Pancreas (tissue), 10 donors: Measurements from ENCODE around the gene ARFGAP3. TPM values are rescaled to one million over a fixed set of nuclear protein-coding genes. Genes with fewer than 3 reads are reported as not detected.
"Not testable (repeated sequence)": the region's sequence is repeated elsewhere in the genome, so short reads cannot be mapped to it uniquely, and the experiment has no call there.

Source experiments
- ATAC-seq, 4 donors: fragments of 200-7000 bp; cut with Tn5 transposase; one replicate each; pipeline versions ENCODE4 v1.8.0 to v1.9.1; 2020; ENCODE audit warnings: mild to moderate bottlenecking in 4 of 4, moderate library complexity in 4 of 4
- DNase-seq, 6 donors: peaks; one replicate each; pipeline ENCODE4 v3.0.0-alpha.2; 2020
- FAIRE-seq: peaks from 2 replicates; lab custom pipeline; 2012; peaks lifted over from hg19 to GRCh38; lab: Jason Lieb, UNC
- H3K27ac ChIP-seq, 4 donors: fragments of 200-600 bp; sonication (generic); 1 replicate in 3 of 4; 2 replicates in 1 of 4; pipeline versions ENCODE4 v1.5.0 to v1.8.0; 2020
- H3K27me3 ChIP-seq, 4 donors: fragments of 200-600 bp; one replicate each; pipeline ENCODE4 v1.8.0; 2021
- H3K36me3 ChIP-seq, 3 donors: fragments of 200-600 bp; sonication (generic) in 1 of 3; one replicate each; pipeline versions ENCODE4 v1.5.0 to v1.8.0; 2020 to 2021
- H3K4me1 ChIP-seq, 3 donors: fragments of 200-600 bp; one replicate each; pipeline ENCODE4 v1.8.0; 2021
- H3K4me3 ChIP-seq, 4 donors: fragments of 200-600 bp; sonication (generic) in 2 of 4; one replicate each; pipeline versions ENCODE4 v1.5.0 to v1.8.0; 2020 to 2021
- H3K9me3 ChIP-seq, 4 donors: fragments of 200-600 bp; one replicate each; pipeline ENCODE4 v1.8.0; 2021
- WGBS, 2 donors: extraction: QIAGEN DNeasy Blood & Tissue Kit; methylation state at CpG; one replicate each; pipeline ENCODE4 v1.1.7; 2013; 5-methylcytosine and 5-hydroxymethylcytosine counted together
- intact Hi-C, 3 donors: fragments of 100-400 bp; cut with DNase I; formaldehyde crosslinking; loops; one replicate each; pipeline versions ENCODE4 v1.11.1 to v1.14.2; 2022
- polyA plus RNA-seq, 2 donors: library from polyadenylated mRNA; stranded (reverse); fragments of 200-250 nt; gene quantifications; one replicate each; pipeline ENCODE4 v1.2.3, GENCODE V29; 2013
- total RNA-seq, 6 donors: library from RNA; stranded (reverse); fragmentation: NEBNext Ultra II Directional in 4 of 6; extraction: Animal tissue kit (Norgen Biotek cat#: 25700) in 4 of 6; gene quantifications; one replicate each; pipeline versions ENCODE4 v1.2.1 to v1.2.4, GENCODE V29; 2021 to 2023
- TF ChIP-seq, protein P1 (sequence below), 4 donors: fragments of 200-600 bp; sonication (generic) in 3 of 4; IDR thresholded peaks; one replicate each; pipeline versions ENCODE4 v1.5.0 to v1.8.0; 2021; ENCODE audit warnings: antibody characterized with exemption in 4 of 4
- donor health status: healthy with polysubstance abuse.
- donor health status: DM: no; HTN: no; CAD: no; lungs with moderate emphysema.
- donor health status: DM: no; HTN: no; CAD: no.
- donor health status: control.
- donor health status: control.
- donor health status: Bipolar disorder and iron deficiency.
- donor health status: DM: yes; HTN: yes; CAD: no.
- donor health status: DM: no; HTN: no; CAD: no.
- donor health status: DM: no; HTN: no; CAD: no.
- donor health status: DM: yes; HTN: yes; CAD: no.

Gene ARFGAP3
- total and polyA plus RNA-seq, 8 donors: 39.1 to 75.3 (median 61.1) TPM

DNA sequence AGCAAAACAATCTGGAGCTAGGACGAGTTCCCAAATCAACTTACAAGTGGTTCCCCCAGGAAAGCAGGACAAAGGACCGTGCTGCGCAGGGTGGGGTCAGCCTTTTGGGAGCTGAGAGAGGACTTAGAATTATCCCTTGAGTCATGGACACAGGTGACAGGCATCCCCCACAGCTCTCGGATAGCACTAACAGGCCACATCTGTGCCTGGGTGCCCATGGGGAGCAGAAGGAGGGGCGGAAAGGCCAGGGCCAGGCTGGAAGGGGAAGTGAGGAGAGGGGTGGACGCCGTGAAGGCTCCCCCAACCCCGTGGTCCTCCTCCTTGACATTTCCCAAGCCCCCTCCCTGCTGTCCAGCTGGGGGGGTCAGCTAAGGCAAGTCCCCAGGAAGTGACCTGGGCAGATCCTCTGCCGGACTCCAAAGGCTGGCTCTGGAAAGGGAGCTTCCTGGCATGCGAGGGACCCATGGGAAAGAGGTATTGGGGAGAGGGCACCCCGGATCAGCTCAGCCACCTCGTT is 104.8 kb downstream of the ARFGAP3 start:
- intact Hi-C loops: no loop called here
- FAIRE-seq: no peak
- 64 to 77% methylated on average over 12 of the region's 12 CpGs for WGBS, 2 donors
- no peaks in the 10 kb centered on the region for H3K36me3 ChIP-seq
- H3K27me3 ChIP-seq: no peaks in the 10 kb centered on the region
- ATAC-seq: no peak
- TF ChIP-seq, protein P1, sequence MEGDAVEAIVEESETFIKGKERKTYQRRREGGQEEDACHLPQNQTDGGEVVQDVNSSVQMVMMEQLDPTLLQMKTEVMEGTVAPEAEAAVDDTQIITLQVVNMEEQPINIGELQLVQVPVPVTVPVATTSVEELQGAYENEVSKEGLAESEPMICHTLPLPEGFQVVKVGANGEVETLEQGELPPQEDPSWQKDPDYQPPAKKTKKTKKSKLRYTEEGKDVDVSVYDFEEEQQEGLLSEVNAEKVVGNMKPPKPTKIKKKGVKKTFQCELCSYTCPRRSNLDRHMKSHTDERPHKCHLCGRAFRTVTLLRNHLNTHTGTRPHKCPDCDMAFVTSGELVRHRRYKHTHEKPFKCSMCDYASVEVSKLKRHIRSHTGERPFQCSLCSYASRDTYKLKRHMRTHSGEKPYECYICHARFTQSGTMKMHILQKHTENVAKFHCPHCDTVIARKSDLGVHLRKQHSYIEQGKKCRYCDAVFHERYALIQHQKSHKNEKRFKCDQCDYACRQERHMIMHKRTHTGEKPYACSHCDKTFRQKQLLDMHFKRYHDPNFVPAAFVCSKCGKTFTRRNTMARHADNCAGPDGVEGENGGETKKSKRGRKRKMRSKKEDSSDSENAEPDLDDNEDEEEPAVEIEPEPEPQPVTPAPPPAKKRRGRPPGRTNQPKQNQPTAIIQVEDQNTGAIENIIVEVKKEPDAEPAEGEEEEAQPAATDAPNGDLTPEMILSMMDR (IDR thresholded peaks at IDR 0.05): no peak
- no peak overlapping the region for H3K4me3 ChIP-seq
- DNase-seq: no peak
- no peak overlapping the region for H3K27ac ChIP-seq
- H3K9me3 ChIP-seq: no peaks in the 10 kb centered on the region
- no peaks in the 10 kb centered on the region for H3K4me1 ChIP-seq

DNA sequence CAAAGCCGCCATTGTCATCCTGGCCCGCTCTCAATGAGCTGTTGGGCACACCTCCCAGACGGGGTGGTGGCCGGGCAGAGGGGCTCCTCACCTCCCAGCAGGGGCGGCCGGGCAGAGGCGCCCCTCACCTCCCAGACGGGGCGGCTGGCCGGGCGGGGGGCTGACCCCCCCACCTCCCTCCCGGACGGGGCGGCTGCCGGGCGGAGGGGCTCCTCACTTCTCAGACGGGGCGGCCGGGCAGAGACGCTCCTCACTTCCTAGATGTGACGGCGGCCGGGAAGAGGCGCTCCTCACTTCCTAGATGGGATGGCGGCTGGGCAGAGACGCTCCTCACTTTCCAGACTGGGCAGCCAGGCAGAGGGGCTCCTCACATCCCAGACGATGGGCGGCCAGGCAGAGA is 106.7 kb downstream of the ARFGAP3 start:
- FAIRE-seq, H3K36me3 ChIP-seq, intact Hi-C loops, H3K9me3 ChIP-seq, H3K27ac ChIP-seq, H3K4me1 ChIP-seq, H3K27me3 ChIP-seq, H3K4me3 ChIP-seq, DNase-seq, ATAC-seq: not testable (repeated sequence)
- 81 to 87% methylated on average over 5 to 26 of the region's 28 CpGs for WGBS, 2 donors

DNA sequence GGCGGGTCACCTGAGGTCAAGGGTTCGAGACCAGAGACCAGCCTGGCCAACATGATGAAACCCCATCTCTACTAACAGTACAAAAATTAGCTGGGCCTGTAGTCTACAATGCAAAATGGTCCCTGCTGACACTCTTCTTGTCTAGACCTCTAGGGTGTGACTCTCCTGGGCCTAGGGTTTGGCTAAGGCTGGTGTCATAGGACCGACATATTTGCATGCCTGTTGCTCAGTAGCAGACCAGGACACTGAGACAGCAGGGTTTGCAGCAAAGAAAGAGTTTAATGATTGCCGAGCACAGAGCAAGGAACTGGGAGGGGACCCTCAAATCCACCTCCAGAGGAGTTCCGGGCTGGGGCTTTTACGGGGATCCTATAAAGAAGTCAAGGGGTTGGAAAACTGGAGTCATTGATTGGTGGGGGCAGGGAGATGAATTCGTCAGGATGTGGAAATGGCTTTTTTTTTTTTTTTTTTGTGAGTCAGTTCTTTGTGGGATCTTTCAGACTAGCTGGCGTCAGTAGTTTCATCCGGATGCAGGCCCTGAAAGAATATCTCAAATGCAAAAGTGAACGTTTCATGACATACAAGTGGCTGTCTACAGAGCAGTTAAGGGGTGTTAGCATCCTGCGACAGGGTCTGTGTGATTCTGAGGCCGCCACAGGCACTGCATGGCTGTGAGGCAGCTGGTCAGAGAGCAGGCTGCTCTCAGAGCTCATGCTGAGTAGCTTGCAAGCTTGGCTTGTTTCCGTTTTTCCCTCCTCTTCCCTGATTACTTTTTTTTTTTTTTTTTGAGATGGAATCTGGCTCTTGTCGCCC is 109.2 kb downstream of the ARFGAP3 start:
- Histone ChIP-seq H3K36me3 (no peaks in the 10 kb centered on the region), H3K4me1 (no peaks in the 10 kb centered on the region), H3K27ac (peak overlapping the region in 1 of 4 donors; percentile 17), H3K4me3 (no peak overlapping the region), H3K27me3 (no peaks in the 10 kb centered on the region), H3K9me3 (no peaks in the 10 kb centered on the region)
- WGBS, 2 donors: 70 to 81% methylated on average over 14 of the region's 14 CpGs
- intact Hi-C loops: no loop called here
- ATAC-seq (peak in 1 of 4 donors; percentile 27), DNase-seq (no peak), FAIRE-seq (no peak)
- TF ChIP-seq, protein P1 (IDR thresholded peaks at IDR 0.05): no peak

Other genes with a start within 250 kb of the ARFGAP3 start
- 10 to 100 TPM; 23.3 to 35.2 (median 28.7) TPM for gene POLDIP3, start 242.4 kb downstream of the ARFGAP3 start, total RNA-seq
- gene POLDIP3, start 242.4 kb downstream of the ARFGAP3 start, polyA plus RNA-seq: 10 to 100 TPM; 14.6 to 28.6 TPM
- under 1 TPM in 5 of 6 donors, not detected in 1; 0.24 to 0.60 (median 0.34) TPM for gene ATP5MGL, start 216.7 kb downstream of the ARFGAP3 start, total RNA-seq
- under 1 TPM in 1 of 2 donors, not detected in 1; 0.34 TPM for gene ATP5MGL, start 216.7 kb downstream of the ARFGAP3 start, polyA plus RNA-seq
- 10 to 100 TPM; 32.6 to 76.4 (median 43.6) TPM for gene CYB5R3, start 207.9 kb downstream of the ARFGAP3 start, total RNA-seq
- 100 to 1,000 TPM in 1 of 2 donors, 10 to 100 TPM in 1; 53.6 to 105 TPM for gene CYB5R3, start 207.9 kb downstream of the ARFGAP3 start, polyA plus RNA-seq
- gene A4GALT, start 136.4 kb downstream of the ARFGAP3 start, total RNA-seq: 1 to 10 TPM; 2.7 to 8.6 (median 3.4) TPM
- 10 to 100 TPM in 1 of 2 donors, 1 to 10 TPM in 1; 7.1 to 13.2 TPM for gene A4GALT, start 136.4 kb downstream of the ARFGAP3 start, polyA plus RNA-seq
- gene PACSIN2, start 157.9 kb upstream of the ARFGAP3 start, total RNA-seq: 100 to 1,000 TPM in 2 of 6 donors, 10 to 100 TPM in 4; 65.2 to 109 (median 96.0) TPM
- 10 to 100 TPM; 45.1 to 90.6 TPM for gene PACSIN2, start 157.9 kb upstream of the ARFGAP3 start, polyA plus RNA-seq
- gene TTLL1, start 232.1 kb upstream of the ARFGAP3 start, total RNA-seq: 1 to 10 TPM; 1.5 to 4.5 (median 2.0) TPM
- 1 to 10 TPM; 2.6 to 5.1 TPM for gene TTLL1, start 232.1 kb upstream of the ARFGAP3 start, polyA plus RNA-seq